T-cell (primary cell): Measurements from ENCODE around the gene DHX35. TPM values are rescaled to one million over a fixed set of nuclear protein-coding genes. Genes with fewer than 3 reads are reported as not detected.

ENCODE experiments used
- ATAC-seq, 4 experiments: fragments of 200-7000 bp in 3 of 4; fragments of 150-1000 bp in 1 of 4; cut with Tn5 transposase; replicated peaks in 1 of 4; 1 replicate in 3 of 4; 2 replicates in 1 of 4; pipeline ENCODE4 v1.10.0; 2021; ENCODE audit warnings: moderate library complexity in 3 of 4, mild to moderate bottlenecking in 2 of 4, moderate number of reproducible peaks in 1 of 4
- CTCF ChIA-PET, 2 donors: fragments of 300-600 bp; sonication (Branson Sonifier 250); formaldehyde crosslinking; loops; one replicate each; lab custom pipeline; 2022; ENCODE audit warnings: antibody characterized with exemption in 2 of 2; lab: Charles Lee
- POLR2A ChIA-PET, 2 donors: fragments of 300-600 bp; sonication (Branson Sonifier 250); formaldehyde crosslinking; loops; one replicate each; lab custom pipeline; 2022; ENCODE audit warnings: antibody characterized with exemption in 2 of 2; lab: Charles Lee
- DNase-seq, 35 experiments: peaks; one replicate each; pipeline versions ENCODE4 v3.0.0 to v3.0.0-alpha.2; 2013 to 2023
- H3K27ac ChIP-seq: one replicate; pipeline ENCODE4 v1.5.1; 2013; ENCODE audit warnings: low read length
- H3K27me3 ChIP-seq, 2 experiments: replicated peaks in 1 of 2; 1 replicate in 1 of 2; 2 replicates in 1 of 2; pipeline versions ENCODE4 v1.6.1 to v1.7.0; 2013; ENCODE audit warnings: low read length in 1 of 2, mixed read lengths in 1 of 2; ENCODE audit not compliant: control insufficient read depth in 2 of 2, insufficient read depth in 2 of 2; ENCODE audit errors: extremely low read depth in 1 of 2
- H3K36me3 ChIP-seq, 2 donors: 1 replicate in 1 of 2; 2 replicates in 1 of 2; pipeline versions ENCODE4 v1.6.1 to v1.7.0; 2013; ENCODE audit warnings: low read length in 1 of 2; ENCODE audit not compliant: control insufficient read depth in 2 of 2, insufficient read depth in 1 of 2; ENCODE audit errors: extremely low read depth in 1 of 2
- H3K4me1 ChIP-seq, 2 experiments: 1 replicate in 1 of 2; 2 replicates in 1 of 2; pipeline versions ENCODE4 v1.6.1 to v1.7.0; 2013; ENCODE audit warnings: low read length in 2 of 2, mixed read lengths in 1 of 2; ENCODE audit not compliant: insufficient read depth in 2 of 2, control insufficient read depth in 1 of 2; ENCODE audit errors: extremely low read depth in 1 of 2
- H3K4me3 ChIP-seq, 2 donors: 1 replicate in 1 of 2; 2 replicates in 1 of 2; pipeline versions ENCODE4 v1.5.1 to v1.7.0; 2013; ENCODE audit warnings: mild to moderate bottlenecking in 2 of 2, low read length in 1 of 2, moderate library complexity in 1 of 2; ENCODE audit not compliant: control insufficient read depth in 1 of 2; ENCODE audit errors: extremely low read depth in 1 of 2
- H3K9me3 ChIP-seq: 2 replicates; pipeline ENCODE4 v1.7.0; 2013
- H3K27ac Mint-ChIP-seq, 2 donors: one replicate each; pipeline ENCODE4 v1.8.0; 2020 to 2021; ENCODE audit warnings: mild to moderate bottlenecking in 2 of 2, mixed read lengths in 2 of 2
- H3K27me3 Mint-ChIP-seq, 2 donors: one replicate each; pipeline ENCODE4 v1.8.0; 2021 to 2022; ENCODE audit warnings: mixed read lengths in 2 of 2
- H3K36me3 Mint-ChIP-seq: one replicate; pipeline ENCODE4 v1.8.0; 2021; ENCODE audit warnings: mixed read lengths
- H3K4me1 Mint-ChIP-seq, 3 donors: one replicate each; pipeline ENCODE4 v1.8.0; 2020 to 2022; ENCODE audit warnings: mixed read lengths in 3 of 3, mild to moderate bottlenecking in 1 of 3
- H3K4me3 Mint-ChIP-seq, 3 donors: one replicate each; pipeline ENCODE4 v1.8.0; 2020 to 2022; ENCODE audit warnings: mild to moderate bottlenecking in 3 of 3, mixed read lengths in 3 of 3, moderate library complexity in 3 of 3
- H3K9me3 Mint-ChIP-seq, 3 donors: one replicate each; pipeline ENCODE4 v1.8.0; 2020 to 2022; ENCODE audit warnings: mixed read lengths in 3 of 3
- WGBS: methylation state at CpG from one replicate; pipeline ENCODE4 v1.1.5; 2013; ENCODE audit warnings: missing lambda C conversion rate; ENCODE audit not compliant: insufficient coverage; 5-methylcytosine and 5-hydroxymethylcytosine counted together
- total RNA-seq, 35 experiments: library from RNA in 6 of 35; stranded (reverse) in 6 of 35; fragments of 120-200 nt in 1 of 35; gene quantifications; one replicate each; pipeline versions ENCODE4 v1.2.1 to v1.2.4 and lab custom pipeline; 2013 to 2026

The DHX35 gene
- total RNA-seq, 5 donors from 2014 or later (not counting 1 experiment from before 2014, with no cell fraction given), result 8.6 to 11.5 (median 11.2) TPM

DNA sequence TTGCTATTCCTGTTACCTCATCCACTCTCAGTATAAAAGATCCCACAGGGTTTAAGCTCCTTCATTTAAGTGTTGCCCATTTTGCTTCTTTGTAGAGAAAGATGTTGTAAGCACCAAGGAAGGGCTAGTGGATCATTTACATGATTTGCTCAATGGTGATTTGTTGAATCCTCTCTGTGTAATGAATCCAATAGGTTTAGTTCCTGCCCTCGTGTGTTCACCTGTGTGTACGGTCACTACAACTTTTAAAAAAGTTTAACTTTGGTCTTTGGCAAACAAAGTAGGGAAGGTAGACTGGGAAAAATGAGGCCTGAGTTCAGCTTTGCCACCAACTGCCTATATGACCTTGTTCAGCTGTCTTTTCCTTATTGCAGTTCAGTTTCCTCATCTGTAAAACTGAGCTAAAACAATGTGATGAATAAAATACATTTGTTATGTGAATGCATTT is 51.5 kb downstream of the DHX35 start:
- ChIA-PET POLR2A (no interaction called here), CTCF (interaction anchor here in 1 of 2 donors (1.4 kb wide), 1 partner anchor 35 kb away, joined by 4 read pairs; no protein-coding TSS in a partner anchor)
- peaks cover 9 to 64% of the 10 kb centered on the region in 2 donors for H3K36me3 ChIP-seq
- no CpG with 5 or more reads among the region's 2 CpGs for WGBS
- no peaks in the 10 kb centered on the region for H3K9me3 ChIP-seq
- H3K27me3 Mint-ChIP-seq, result no peaks in the 10 kb centered on the region
- H3K9me3 Mint-ChIP-seq, result no peaks in the 10 kb centered on the region
- H3K36me3 Mint-ChIP-seq, result peaks cover 74% of the 10 kb centered on the region
- H3K4me3 ChIP-seq, result no peak overlapping the region
- no peak overlapping the region for H3K4me3 Mint-ChIP-seq
- H3K27ac ChIP-seq, result no peak overlapping the region
- peaks cover 6 to 13% (median 12%) of the 10 kb centered on the region in 3 donors for H3K4me1 Mint-ChIP-seq
- no peak for DNase-seq
- ATAC-seq, result no peak
- H3K27ac Mint-ChIP-seq, result no peak overlapping the region
- H3K27me3 ChIP-seq, result no peaks in the 10 kb centered on the region
- peaks cover 0 to 2% of the 10 kb centered on the region in 2 experiments for H3K4me1 ChIP-seq

DNA sequence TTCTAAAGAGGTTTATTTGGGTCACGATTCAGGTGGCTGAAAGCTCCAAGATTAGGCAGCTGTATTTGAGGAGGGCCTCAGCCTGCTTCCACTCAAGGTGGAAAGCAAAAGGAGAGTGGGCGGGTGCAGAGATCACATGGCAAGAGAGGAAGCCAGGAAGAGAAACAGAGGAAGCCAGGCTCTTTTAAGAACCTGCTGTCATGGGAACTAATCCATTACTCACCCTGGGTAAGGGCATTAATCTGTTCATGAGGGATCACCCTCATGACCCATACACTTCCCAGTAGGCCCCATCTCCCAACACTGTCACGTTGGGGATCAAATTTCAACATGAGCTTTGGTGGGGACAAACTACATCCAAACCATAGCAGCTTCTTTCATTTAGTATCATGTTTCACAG is 53.9 kb downstream of the DHX35 start:
- Histone ChIP-seq H3K4me1 (no peaks in the 10 kb centered on the region), H3K27ac (no peak overlapping the region), H3K36me3 (peaks cover 5 to 56% of the 10 kb centered on the region in 2 donors), H3K9me3 (no peaks in the 10 kb centered on the region), H3K4me3 (no peak overlapping the region), H3K27me3 (no peaks in the 10 kb centered on the region)
- ATAC-seq, result no peak
- POLR2A ChIA-PET, result no interaction called here
- Mint-ChIP-seq H3K4me3 (no peak overlapping the region), H3K4me1 (peaks cover 0 to 6% (median 2%) of the 10 kb centered on the region in 3 donors), H3K36me3 (peaks cover 71% of the 10 kb centered on the region), H3K27ac (no peak overlapping the region), H3K9me3 (no peaks in the 10 kb centered on the region), H3K27me3 (no peaks in the 10 kb centered on the region)
- CTCF ChIA-PET, result no interaction called here
- DNase-seq, result no peak
- WGBS, result 85% methylated on average over 3 of the region's 3 CpGs

DNA sequence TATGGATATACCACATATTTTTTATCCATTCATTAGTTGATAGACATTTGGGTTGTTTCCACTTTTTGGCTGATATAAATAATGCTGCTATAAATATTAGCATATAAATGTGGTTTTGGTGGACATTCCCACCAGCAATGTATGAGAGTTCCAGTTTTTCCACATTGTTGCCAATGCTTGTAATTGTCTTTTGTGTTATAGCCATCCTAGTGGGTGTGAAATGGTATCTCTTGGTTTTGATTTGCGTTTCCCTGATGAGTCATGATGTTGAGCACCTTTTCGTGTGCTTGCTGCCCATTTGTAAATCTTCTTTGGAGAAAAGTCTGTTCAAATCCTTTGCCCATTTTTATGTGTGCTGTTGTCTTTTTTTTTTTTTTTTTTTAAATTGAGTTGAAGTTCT is 54.4 kb downstream of the DHX35 start:
- Mint-ChIP-seq H3K27ac (no peak overlapping the region), H3K36me3 (peaks cover 71% of the 10 kb centered on the region), H3K4me3 (no peak overlapping the region), H3K4me1 (peaks cover 0 to 6% (median 2%) of the 10 kb centered on the region in 3 donors), H3K27me3 (no peaks in the 10 kb centered on the region), H3K9me3 (no peaks in the 10 kb centered on the region)
- WGBS, result 33% methylated on average over 1 of the region's 2 CpGs
- ATAC-seq (no peak), DNase-seq (no peak)
- Histone ChIP-seq H3K36me3 (peaks cover 8 to 53% of the 10 kb centered on the region in 2 donors), H3K4me1 (no peaks in the 10 kb centered on the region), H3K27me3 (no peaks in the 10 kb centered on the region), H3K9me3 (no peaks in the 10 kb centered on the region), H3K4me3 (no peak overlapping the region), H3K27ac (no peak overlapping the region)
- POLR2A ChIA-PET, result no interaction called here
- CTCF ChIA-PET, result no interaction called here

DNA sequence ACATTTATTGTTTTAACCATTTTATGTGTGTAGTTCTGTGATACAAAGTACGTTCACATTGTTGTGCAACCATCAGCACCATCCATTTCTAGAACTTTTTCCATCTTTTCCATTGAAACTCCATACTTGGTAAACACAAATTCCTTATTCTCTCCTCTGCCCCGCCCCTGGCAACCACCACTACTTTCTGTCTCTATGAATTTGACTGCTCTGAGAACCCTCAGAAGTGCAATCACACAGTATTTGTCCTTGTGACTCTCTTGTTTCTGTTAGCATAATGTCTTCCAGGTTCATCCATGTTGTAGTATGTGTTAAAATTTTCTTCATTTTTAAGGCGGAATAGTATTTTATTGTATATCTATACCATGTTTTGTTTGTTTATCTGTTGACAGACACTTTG is 56.9 kb downstream of the DHX35 start:
- Histone ChIP-seq H3K36me3 (peaks cover 15 to 63% of the 10 kb centered on the region in 2 donors), H3K27ac (no peak overlapping the region), H3K4me1 (no peaks in the 10 kb centered on the region), H3K27me3 (no peaks in the 10 kb centered on the region), H3K9me3 (no peaks in the 10 kb centered on the region), H3K4me3 (no peak overlapping the region)
- H3K27ac Mint-ChIP-seq, result no peak overlapping the region
- H3K4me1 Mint-ChIP-seq, result peaks cover 0 to 6% (median 2%) of the 10 kb centered on the region in 3 donors
- CTCF ChIA-PET, result no interaction called here
- no peak overlapping the region for H3K4me3 Mint-ChIP-seq
- H3K9me3 Mint-ChIP-seq, result no peaks in the 10 kb centered on the region
- WGBS, result 60% methylated on average over 1 of the region's 3 CpGs
- ATAC-seq (no peak), DNase-seq (no peak)
- peaks cover 78% of the 10 kb centered on the region for H3K36me3 Mint-ChIP-seq
- H3K27me3 Mint-ChIP-seq, result no peaks in the 10 kb centered on the region
- POLR2A ChIA-PET, result no interaction called here

DNA sequence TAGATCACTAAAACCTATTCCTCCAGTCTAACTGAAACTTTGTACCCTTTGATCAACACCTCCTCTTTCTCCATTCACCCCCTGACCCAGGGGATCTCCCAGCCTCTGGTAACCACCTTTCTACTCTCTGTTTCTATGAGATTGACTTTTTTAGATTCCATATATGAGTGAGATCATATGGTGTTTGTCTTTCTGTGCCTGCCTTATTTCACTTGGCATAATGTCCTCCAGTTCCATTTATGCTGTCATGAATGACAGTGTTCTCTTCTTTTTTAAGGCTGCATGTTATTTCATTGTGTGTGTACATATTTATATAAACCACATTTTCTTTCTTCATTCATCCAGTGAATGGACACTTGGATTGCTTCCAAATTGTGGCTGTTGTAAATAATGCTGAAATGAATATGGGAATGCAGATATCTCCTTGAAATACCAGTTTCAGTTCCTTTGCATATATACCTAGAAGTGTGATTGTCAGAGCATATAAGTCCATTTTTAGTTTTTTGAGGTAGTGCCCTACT is 57.7 kb downstream of the DHX35 start:
- H3K36me3 ChIP-seq, result peaks cover 15 to 59% of the 10 kb centered on the region in 2 donors
- Mint-ChIP-seq H3K4me3 (no peak overlapping the region), H3K4me1 (peaks cover 2 to 8% (median 4%) of the 10 kb centered on the region in 3 donors), H3K27ac (peak overlapping the region in 1 of 2 donors; percentile 72), H3K27me3 (no peaks in the 10 kb centered on the region), H3K36me3 (peaks cover 75% of the 10 kb centered on the region), H3K9me3 (no peaks in the 10 kb centered on the region)
- POLR2A ChIA-PET, result no interaction called here
- H3K4me1 ChIP-seq, result no peaks in the 10 kb centered on the region
- H3K27me3 ChIP-seq, result no peaks in the 10 kb centered on the region
- no peaks in the 10 kb centered on the region for H3K9me3 ChIP-seq
- no peak overlapping the region for H3K27ac ChIP-seq
- H3K4me3 ChIP-seq, result no peak overlapping the region
- DNase-seq (no peak), ATAC-seq (no peak)
- CTCF ChIA-PET, result no interaction called here

DNA sequence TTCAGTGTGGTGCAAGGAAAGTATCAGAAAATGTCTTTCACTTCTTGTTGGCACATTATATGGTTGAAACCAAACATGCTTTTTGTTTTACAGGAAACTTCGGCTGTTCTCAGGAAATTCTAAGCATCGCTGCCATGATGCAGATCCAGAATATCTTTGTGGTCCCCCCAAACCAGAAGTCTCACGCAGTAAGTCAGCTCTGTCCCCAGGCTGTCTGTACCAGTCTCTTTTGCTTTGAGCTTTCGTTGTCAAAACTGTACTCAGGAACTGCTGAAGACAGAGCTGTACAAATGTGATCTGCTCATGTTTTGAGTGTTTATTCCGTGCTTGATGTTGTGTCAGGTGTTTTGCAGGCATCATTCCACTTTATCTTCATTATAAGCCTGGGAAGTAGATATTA is 59.6 kb downstream of the DHX35 start:
- H3K27me3 ChIP-seq, result no peaks in the 10 kb centered on the region
- WGBS, result 41% methylated on average over 3 of the region's 5 CpGs
- H3K9me3 ChIP-seq, result no peaks in the 10 kb centered on the region
- Mint-ChIP-seq H3K4me1 (peaks cover 18 to 21% (median 19%) of the 10 kb centered on the region in 3 donors), H3K9me3 (no peaks in the 10 kb centered on the region), H3K27ac (no peak overlapping the region), H3K36me3 (peaks cover 71% of the 10 kb centered on the region), H3K27me3 (no peaks in the 10 kb centered on the region), H3K4me3 (no peak overlapping the region)
- no peak for DNase-seq
- H3K4me1 ChIP-seq, result peaks cover 5 to 14% of the 10 kb centered on the region in 2 experiments
- no peak for ATAC-seq
- H3K27ac ChIP-seq, result no peak overlapping the region
- POLR2A ChIA-PET, result no interaction called here
- peaks cover 14 to 52% of the 10 kb centered on the region in 2 donors for H3K36me3 ChIP-seq
- CTCF ChIA-PET, result no interaction called here
- H3K4me3 ChIP-seq, result no peak overlapping the region
